Peyer's patch (tissue), 4 donors: ENCODE data around the gene CPNE7.
A peak's percentile ranks its signal among the peaks of the same experiment; 100 is the strongest.

Experiments used
- POLR2A ChIP-seq, 2 donors: fragments of 450-650 bp; IDR thresholded peaks; one replicate each; pipeline ENCODE4 v1.5.1; 2017; ENCODE audit warnings: antibody characterized with exemption in 2 of 2, mild to moderate bottlenecking in 2 of 2, moderate library complexity in 2 of 2
- TF ChIP-seq, protein P1 (sequence below), 6 experiments: fragments of 450-650 bp in 4 of 6; fragments of 200-600 bp in 2 of 6; sonication (generic) in 1 of 6; IDR thresholded peaks; one replicate each; pipeline ENCODE4 v1.5.1; 2017 to 2019; ENCODE audit warnings: antibody characterized with exemption in 6 of 6, mild to moderate bottlenecking in 3 of 6, moderate library complexity in 1 of 6

DNA sequence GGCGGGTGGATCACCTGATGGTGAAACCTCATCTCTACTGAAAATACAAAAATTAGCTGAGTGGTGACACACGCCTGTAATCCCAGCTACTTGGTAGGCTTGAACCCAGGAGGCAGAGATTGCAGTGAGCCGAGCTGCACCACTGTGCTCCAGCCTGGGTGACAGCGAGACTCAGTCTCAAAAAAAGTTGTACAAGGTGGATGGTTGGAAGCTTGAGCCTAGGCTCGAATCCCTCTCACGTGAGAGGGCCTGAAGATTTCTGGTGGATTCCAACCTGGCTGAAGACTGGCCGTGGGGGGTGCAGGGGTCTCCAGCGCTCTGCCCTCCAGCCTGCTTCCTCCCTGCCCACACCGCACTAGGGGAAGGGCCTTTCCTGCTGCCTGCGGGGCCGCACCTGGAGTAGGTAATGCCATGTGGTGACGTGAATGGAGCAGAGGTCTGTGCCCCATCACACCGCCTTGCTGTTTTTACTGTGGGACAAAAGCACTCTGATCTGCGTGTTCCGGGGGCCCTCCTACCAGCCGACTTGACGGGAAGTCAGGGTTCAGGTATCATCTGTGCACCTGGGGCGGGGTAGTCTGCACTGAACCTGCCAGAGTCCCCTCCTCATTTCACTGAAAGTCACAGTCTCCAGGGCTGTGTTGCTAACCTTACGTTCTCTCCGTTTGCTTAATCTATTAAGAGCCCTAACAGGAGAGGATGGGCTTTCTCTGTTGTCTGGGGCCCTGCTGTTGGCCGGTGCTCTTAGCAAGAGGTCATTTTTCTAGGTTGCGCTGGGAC is 10.9 kb upstream of the CPNE7 start:
- TF ChIP-seq, protein P1, sequence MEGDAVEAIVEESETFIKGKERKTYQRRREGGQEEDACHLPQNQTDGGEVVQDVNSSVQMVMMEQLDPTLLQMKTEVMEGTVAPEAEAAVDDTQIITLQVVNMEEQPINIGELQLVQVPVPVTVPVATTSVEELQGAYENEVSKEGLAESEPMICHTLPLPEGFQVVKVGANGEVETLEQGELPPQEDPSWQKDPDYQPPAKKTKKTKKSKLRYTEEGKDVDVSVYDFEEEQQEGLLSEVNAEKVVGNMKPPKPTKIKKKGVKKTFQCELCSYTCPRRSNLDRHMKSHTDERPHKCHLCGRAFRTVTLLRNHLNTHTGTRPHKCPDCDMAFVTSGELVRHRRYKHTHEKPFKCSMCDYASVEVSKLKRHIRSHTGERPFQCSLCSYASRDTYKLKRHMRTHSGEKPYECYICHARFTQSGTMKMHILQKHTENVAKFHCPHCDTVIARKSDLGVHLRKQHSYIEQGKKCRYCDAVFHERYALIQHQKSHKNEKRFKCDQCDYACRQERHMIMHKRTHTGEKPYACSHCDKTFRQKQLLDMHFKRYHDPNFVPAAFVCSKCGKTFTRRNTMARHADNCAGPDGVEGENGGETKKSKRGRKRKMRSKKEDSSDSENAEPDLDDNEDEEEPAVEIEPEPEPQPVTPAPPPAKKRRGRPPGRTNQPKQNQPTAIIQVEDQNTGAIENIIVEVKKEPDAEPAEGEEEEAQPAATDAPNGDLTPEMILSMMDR (IDR thresholded peaks at IDR 0.05), result no peak
- peak in 1 of 2 donors; percentile 7 for TF ChIP-seq POLR2A (IDR thresholded peaks at IDR 0.05)
